Kidney (tissue), 14 donors: ENCODE data around the gene RALGPS1. TPM values are rescaled to one million over a fixed set of nuclear protein-coding genes. Genes with fewer than 3 reads are reported as not detected.
A peak's percentile ranks its signal among the peaks of the same experiment; 100 is the strongest.

Source experiments
- DNase-seq, 5 donors: peaks; one replicate each; pipeline ENCODE4 v3.0.0-alpha.2; 2013 to 2020
- FAIRE-seq: peaks from 2 replicates; lab custom pipeline; 2012; peaks lifted over from hg19 to GRCh38; lab: Jason Lieb, UNC
- H3K27ac ChIP-seq, 2 donors: one replicate each; pipeline ENCODE4 v1.7.0; 2013; ENCODE audit warnings: low read depth in 2 of 2, low read length in 2 of 2, inconsistent platforms in 1 of 2
- H3K27me3 ChIP-seq: one replicate; pipeline ENCODE4 v1.7.1; 2013; ENCODE audit warnings: low read length, inconsistent platforms; ENCODE audit not compliant: control insufficient read depth, insufficient read depth
- H3K36me3 ChIP-seq, 3 donors: one replicate each; pipeline versions ENCODE4 v1.7.0 to v1.7.1; 2013; ENCODE audit warnings: low read length in 3 of 3, control low read depth in 1 of 3, inconsistent platforms in 1 of 3; ENCODE audit not compliant: insufficient read depth in 3 of 3, control insufficient read depth in 2 of 3
- H3K4me1 ChIP-seq, 3 donors: one replicate each; pipeline versions ENCODE4 v1.7.0 to v1.7.1; 2013; ENCODE audit warnings: low read length in 3 of 3, inconsistent platforms in 1 of 3, low read depth in 1 of 3; ENCODE audit not compliant: control insufficient read depth in 2 of 3, insufficient read depth in 2 of 3
- H3K4me3 ChIP-seq, 3 donors: one replicate each; pipeline versions ENCODE4 v1.7.0 to v1.8.1; 2013; ENCODE audit warnings: low read length in 3 of 3, control low read depth in 1 of 3, inconsistent platforms in 1 of 3
- H3K9ac ChIP-seq, 3 donors: one replicate each; pipeline versions ENCODE4 v1.7.0 to v1.7.1; 2013; ENCODE audit warnings: low read length in 3 of 3, control low read depth in 1 of 3, inconsistent platforms in 1 of 3
- H3K9me3 ChIP-seq, 3 donors: one replicate each; pipeline versions ENCODE4 v1.7.0 to v1.7.1; 2013; ENCODE audit warnings: low read length in 3 of 3, control low read depth in 1 of 3, inconsistent platforms in 1 of 3; ENCODE audit not compliant: control insufficient read depth in 2 of 3, insufficient read depth in 1 of 3
- CTCF ChIP-seq: IDR thresholded peaks from 3 replicates; pipeline ENCODE4 v1.5.1; 2012; ENCODE audit warnings: mild to moderate bottlenecking, moderate library complexity, borderline replicate concordance; ENCODE audit not compliant: insufficient read depth; ENCODE audit errors: extremely low read depth
- intact Hi-C: fragments of 100-400 bp; cut with DNase I; formaldehyde crosslinking; loops from one replicate; pipeline ENCODE4 v1.11.1; 2022
- polyA plus RNA-seq: library from polyadenylated mRNA; stranded (reverse); fragments of 350-450 nt; fragmentation: Illumina TruSeq; extraction: RNeasy Lipid Tissue Mini Kit (QIAGEN cat#74804); gene quantifications from one replicate; pipeline ENCODE4 v1.2.3, GENCODE V29; 2014; ENCODE audit warnings: low read depth, low replicate concordance; ENCODE audit not compliant: insufficient read depth
- total RNA-seq: library from RNA; stranded (reverse); fragmentation: NEBNext Ultra II Directional; extraction: Animal tissue kit (Norgen Biotek cat#: 25700); gene quantifications from one replicate; pipeline ENCODE4 v1.2.1, GENCODE V29; 2021
- donor health status: control.
- donor health status: control.
- donor health status: control.
- donor health status: control.
- donor health status: control.
- donor health status: DM: yes; HTN: yes; CAD: no.
- donor health status: Normal renal cell carcinoma (clear cell type).

RALGPS1 gene
- total and polyA plus RNA-seq, 2 donors from 2014 or later = 9.4 to 25.2 TPM

DNA sequence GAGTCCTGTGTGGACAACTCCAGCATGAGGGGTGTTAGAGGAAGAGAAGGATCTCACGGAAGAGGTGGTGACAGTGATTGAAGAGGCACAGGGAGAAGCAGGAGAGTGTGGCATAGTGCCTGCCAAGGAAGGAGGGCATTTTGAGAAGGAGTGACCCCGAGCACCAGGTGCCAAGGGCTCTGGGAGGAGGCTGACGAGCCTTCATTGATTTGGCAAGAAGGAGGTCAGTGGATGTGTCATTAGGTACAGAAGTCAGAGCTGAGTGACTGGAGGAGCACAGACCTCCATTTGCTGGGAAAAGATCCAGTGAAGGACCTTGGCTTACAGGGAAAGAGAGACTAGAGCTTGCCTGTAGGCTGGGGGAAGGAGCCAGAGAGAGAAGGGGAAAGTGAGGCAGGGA lies 278.2 kb downstream of the RALGPS1 start:
- Histone ChIP-seq H3K4me3 (no peak overlapping the region), H3K4me1 (peaks cover 0 to 9% (median 4%) of the 10 kb centered on the region in 3 donors), H3K27me3 (no peaks in the 10 kb centered on the region), H3K9me3 (no peaks in the 10 kb centered on the region), H3K36me3 (peaks cover 0 to 5% (median 0%) of the 10 kb centered on the region in 3 donors), H3K27ac (no peak overlapping the region), H3K9ac (no peak overlapping the region)
- TF ChIP-seq CTCF = no peak
- FAIRE-seq (no peak), DNase-seq (no peak)
- intact Hi-C loops = no loop called here

- intact Hi-C loops = no loop called here
- Histone ChIP-seq H3K9ac (no peak overlapping the region), H3K9me3 (no peaks in the 10 kb centered on the region), H3K27ac (no peak overlapping the region), H3K27me3 (no peaks in the 10 kb centered on the region), H3K4me3 (no peak overlapping the region), H3K36me3 (peaks cover 0 to 5% (median 0%) of the 10 kb centered on the region in 3 donors), H3K4me1 (peaks cover 0 to 12% (median 7%) of the 10 kb centered on the region in 3 donors)
- DNase-seq (peak in 1 of 5 donors; percentile 26), FAIRE-seq (no peak)
- no peak for TF ChIP-seq CTCF
These were observed 278.9 kb downstream of the RALGPS1 start for GRCh38 chr9:127193483-127193882.

GRCh38 chr9:127194881-127195713 lies 280.5 kb downstream of the RALGPS1 start:
- peak in 1 of 5 donors; percentile 66 for DNase-seq
- Histone ChIP-seq H3K27me3 (no peaks in the 10 kb centered on the region), H3K9ac (no peak overlapping the region), H3K27ac (no peak overlapping the region), H3K4me3 (no peak overlapping the region), H3K36me3 (peaks cover 0 to 8% (median 2%) of the 10 kb centered on the region in 3 donors), H3K9me3 (no peaks in the 10 kb centered on the region), H3K4me1 (peaks cover 0 to 19% (median 7%) of the 10 kb centered on the region in 3 donors)
- FAIRE-seq = no peak
- peak; percentile 18 for TF ChIP-seq CTCF
- intact Hi-C loops = no loop called here
